Measurements from ENCODE around the gene IFNL4. TPM values are rescaled to one million over a fixed set of nuclear protein-coding genes. Genes with fewer than 3 reads are reported as not detected.

IFNL4 gene
- total and polyA plus RNA-seq, 2 of the 4 experiments (the other 2 are of a cell fraction) = not detected

DNA sequence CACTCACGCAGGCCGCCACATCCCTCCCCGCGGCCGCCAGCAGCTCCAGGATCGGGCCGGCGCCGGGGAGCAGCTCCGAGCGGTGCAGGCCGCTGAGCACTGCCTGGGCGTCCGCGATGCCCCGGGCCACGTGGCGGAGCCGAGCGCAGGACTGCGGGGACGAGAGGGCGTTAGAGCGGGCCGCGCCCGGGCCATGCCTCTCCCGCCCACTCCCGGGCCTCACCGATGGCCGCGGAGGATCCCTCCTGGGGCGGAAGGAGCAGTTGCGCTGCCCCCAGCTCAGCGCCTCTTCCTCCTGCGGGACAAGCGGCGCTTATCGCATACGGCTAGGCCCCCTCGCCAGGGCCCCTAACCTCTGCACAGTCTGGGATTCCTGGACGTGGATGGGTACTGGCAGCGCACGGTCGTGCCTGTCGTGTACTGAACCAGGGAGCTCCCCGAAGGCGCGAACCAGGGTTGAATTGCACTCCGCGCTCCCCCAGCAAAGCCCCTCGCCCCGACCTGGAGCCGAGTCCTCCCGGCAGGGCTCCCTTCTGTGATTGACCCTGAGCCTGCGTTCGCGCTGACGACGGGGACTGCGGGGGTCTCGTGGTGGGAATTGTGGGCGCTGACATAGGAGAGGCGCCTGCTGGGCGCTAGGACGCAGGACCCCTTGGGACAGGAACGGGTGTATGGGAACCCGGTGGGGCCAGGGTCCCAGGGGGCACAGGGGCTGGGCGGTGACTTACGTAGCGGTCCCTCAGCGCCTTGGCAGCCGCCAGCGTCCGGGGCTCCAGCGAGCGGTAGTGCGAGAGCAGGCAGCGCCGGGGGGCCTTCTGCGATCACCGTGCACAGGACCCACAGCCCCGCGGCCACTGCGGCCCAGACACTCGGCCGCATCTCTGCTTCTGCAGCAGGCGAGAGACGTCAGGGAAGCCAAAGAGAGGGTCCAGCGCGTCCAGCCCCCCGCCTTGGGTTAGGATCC lies 673 bp downstream of the IFNL4 start:
- in situ Hi-C loops (cut with MboI; ENCODE audit: low sequenced_read_pairs) = no loop called here
- no peak overlapping the region for H3K27ac ChIP-seq (ENCODE audit: insufficient read depth, low read length)
- H2BK120ac ChIP-seq (ENCODE audit: low read depth, low read length) = no peak overlapping the region
- no peaks in the 10 kb centered on the region for H3K4me1 ChIP-seq (ENCODE audit: control insufficient read depth, insufficient read depth, low read length)
- no peak overlapping the region for H3K4me2 ChIP-seq (ENCODE audit: low read depth, low read length)
- H4K91ac ChIP-seq (ENCODE audit: insufficient read depth, low read depth, low read length) = no peak overlapping the region
- no peak overlapping the region for H3K14ac ChIP-seq (replicated peaks; ENCODE audit: low read depth, low read length)
- no peak overlapping the region for H3K9ac ChIP-seq (ENCODE audit: low read depth, low read length)
- DNase-seq (no peak), ATAC-seq (ENCODE audit: low read depth) (peak; percentile 78)
- dilution Hi-C loops (cut with HindIII; ENCODE audit: low sequenced_read_pairs, unreplicated experiment) = no loop called here
- no peaks in the 10 kb centered on the region for H3K79me1 ChIP-seq (ENCODE audit: low read depth in 1 of 2, low read length in 2 of 2)
- intact Hi-C loops (cut with micrococcal nuclease) = no loop called here
- no peak overlapping the region for H2AK9ac ChIP-seq (replicated peaks; ENCODE audit: low read depth, low read length, poor library complexity)
- H3K4me3 ChIP-seq (ENCODE audit: insufficient read depth, low read depth, low read length) = no peak overlapping the region
- no peak overlapping the region for H4K5ac ChIP-seq (ENCODE audit: low read depth, low read length)
- H4K8ac ChIP-seq (ENCODE audit: low read depth in 2 of 2, low read length in 2 of 2) = no peak overlapping the region
- H3K27me3 ChIP-seq (ENCODE audit: control insufficient read depth, insufficient read depth, low read length) = peaks cover 47% of the 10 kb centered on the region
- no peak overlapping the region for H3K56ac ChIP-seq (ENCODE audit: extremely low read depth, insufficient read depth, low read length)
- no peak overlapping the region for H2BK20ac ChIP-seq (ENCODE audit: low read depth, low read length)
- peaks cover 2% of the 10 kb centered on the region; the same call in 1 of the 2 replicates for H3K9me3 ChIP-seq (ENCODE audit: control insufficient read depth, insufficient read depth, low read length)
- BruUV-seq (replicated peaks) = no TSS peak
- no peak overlapping the region for H2BK15ac ChIP-seq (ENCODE audit: low read depth, low read length)
- H3K9me1 ChIP-seq (ENCODE audit: insufficient read depth, low read length) = no peaks in the 10 kb centered on the region
- no peak for TF ChIP-seq SMC3 (IDR thresholded peaks at IDR 0.05; ENCODE audit: low read depth, low read length)
- peak overlapping the region; percentile 32 for H2AFZ ChIP-seq (replicated peaks; ENCODE audit: low read length, poor library complexity)
- no peak overlapping the region for H3K18ac ChIP-seq (ENCODE audit: low read depth, low read length)
- H3K23ac ChIP-seq (ENCODE audit: low read depth, low read length) = no peak overlapping the region
- WGBS, 2 experiments (ENCODE audit: extremely low coverage in 2 of 2, insufficient read length in 1 of 2) = 6% methylated on average over 29 of the region's 92 CpGs; no CpG with 5 or more reads in 1 of the 2 experiments
- H3K4ac ChIP-seq (ENCODE audit: low read depth, low read length) = no peak overlapping the region
- H2AK5ac ChIP-seq (ENCODE audit: low read depth, low read length) = no peak overlapping the region
- ChIA-PET POLR2A (ENCODE audit: unreplicated experiment) (no interaction called here), CTCF (interaction anchor here (0.5 to 0.6 kb wide), 2 partner anchors 36 to 1980 kb away, joined by 3 to 5 read pairs; no protein-coding TSS in a partner anchor)
- no peaks in the 10 kb centered on the region for H3K36me3 ChIP-seq (ENCODE audit: control insufficient read depth, insufficient read depth, low read length)
- no peak overlapping the region for H2BK5ac ChIP-seq (ENCODE audit: low read depth, low read length, poor library complexity, severe bottlenecking)
- no peaks in the 10 kb centered on the region for H4K20me1 ChIP-seq (ENCODE audit: insufficient read depth, low read length)

Measured in IMR-90 (cell line).